ENCODE data around the gene AVL9.
"Not testable (repeated sequence)": the region's sequence is repeated elsewhere in the genome, so short reads cannot be mapped to it uniquely, and the experiment has no call there.

DNA sequence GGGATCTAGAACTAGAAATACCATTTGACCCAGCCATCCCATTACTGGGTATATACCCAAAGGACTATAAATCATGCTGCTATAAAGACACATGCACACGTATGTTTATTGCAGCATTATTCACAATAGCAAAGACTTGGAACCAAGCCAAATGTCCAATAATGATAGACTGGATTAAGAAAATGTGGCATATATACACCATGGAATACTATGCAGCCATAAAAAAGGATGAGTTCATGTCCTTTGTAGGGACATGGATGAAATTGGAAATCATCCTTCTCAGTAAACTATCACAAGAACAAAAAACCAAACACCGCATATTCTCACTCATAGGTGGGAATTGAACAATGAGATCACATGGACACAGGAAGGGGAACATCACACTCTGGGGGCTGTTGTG lies 25.3 kb upstream of the AVL9 start:
- TF ChIP-seq, protein P1, sequence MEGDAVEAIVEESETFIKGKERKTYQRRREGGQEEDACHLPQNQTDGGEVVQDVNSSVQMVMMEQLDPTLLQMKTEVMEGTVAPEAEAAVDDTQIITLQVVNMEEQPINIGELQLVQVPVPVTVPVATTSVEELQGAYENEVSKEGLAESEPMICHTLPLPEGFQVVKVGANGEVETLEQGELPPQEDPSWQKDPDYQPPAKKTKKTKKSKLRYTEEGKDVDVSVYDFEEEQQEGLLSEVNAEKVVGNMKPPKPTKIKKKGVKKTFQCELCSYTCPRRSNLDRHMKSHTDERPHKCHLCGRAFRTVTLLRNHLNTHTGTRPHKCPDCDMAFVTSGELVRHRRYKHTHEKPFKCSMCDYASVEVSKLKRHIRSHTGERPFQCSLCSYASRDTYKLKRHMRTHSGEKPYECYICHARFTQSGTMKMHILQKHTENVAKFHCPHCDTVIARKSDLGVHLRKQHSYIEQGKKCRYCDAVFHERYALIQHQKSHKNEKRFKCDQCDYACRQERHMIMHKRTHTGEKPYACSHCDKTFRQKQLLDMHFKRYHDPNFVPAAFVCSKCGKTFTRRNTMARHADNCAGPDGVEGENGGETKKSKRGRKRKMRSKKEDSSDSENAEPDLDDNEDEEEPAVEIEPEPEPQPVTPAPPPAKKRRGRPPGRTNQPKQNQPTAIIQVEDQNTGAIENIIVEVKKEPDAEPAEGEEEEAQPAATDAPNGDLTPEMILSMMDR (IDR thresholded peaks at IDR 0.05): not testable (repeated sequence)
- not testable (repeated sequence) for TF ChIP-seq POLR2AphosphoS5, POLR2A (IDR thresholded peaks at IDR 0.05)
